PC-9 (cell line): ENCODE measurements around the gene WDR38. TPM values are rescaled to one million over a fixed set of nuclear protein-coding genes. Genes with fewer than 3 reads are reported as not detected.
"Not testable (repeated sequence)": the region's sequence is repeated elsewhere in the genome, so short reads cannot be mapped to it uniquely, and the experiment has no call there.

Experiments
- BruUV-seq: library from RNA; stranded (reverse); fragments of 400-500 nt; replicated peaks from 2 replicates; lab custom pipeline; 2021; lab: Mats Ljungman, UMichigan
- CTCF ChIA-PET: fragments of 300-600 bp; sonication (Branson Sonifier 250); formaldehyde crosslinking; loops from one replicate; lab custom pipeline; 2022; ENCODE audit warnings: antibody characterized with exemption; lab: Charles Lee
- POLR2A ChIA-PET: fragments of 300-600 bp; sonication (Branson Sonifier 250); formaldehyde crosslinking; loops from one replicate; lab custom pipeline; 2022; ENCODE audit warnings: antibody characterized with exemption; ENCODE audit not compliant: unreplicated experiment; lab: Charles Lee
- DNase-seq, 2 experiments: peaks; one replicate each; pipeline versions ENCODE4 v3.0.0 to v3.0.0-alpha.2; 2015 to 2022; ENCODE audit warnings: mixed read lengths in 1 of 2
- H2AFZ ChIP-seq: fragments of 200-600 bp; sonication (generic); 2 replicates; pipeline ENCODE4 v1.8.1; 2017; ENCODE audit warnings: antibody characterized with exemption
- H3F3A ChIP-seq: fragments of 200-600 bp; sonication (generic); 2 replicates; pipeline ENCODE4 v1.8.1; 2017; ENCODE audit warnings: antibody characterized with exemption, mild to moderate bottlenecking, low read depth; ENCODE audit not compliant: insufficient read depth
- H3K27ac ChIP-seq: fragments of 200-600 bp; sonication (generic); 2 replicates; pipeline ENCODE4 v1.6.1; 2016; ENCODE audit warnings: mixed run types
- H3K27me3 ChIP-seq: fragments of 200-600 bp; sonication (generic); 2 replicates; pipeline ENCODE4 v1.6.1; 2016; ENCODE audit warnings: low read depth, mixed run types; ENCODE audit not compliant: insufficient read depth
- H3K36me3 ChIP-seq: fragments of 200-600 bp; sonication (generic); 2 replicates; pipeline ENCODE4 v1.6.1; 2016; ENCODE audit warnings: low read depth, mixed run types
- H3K4me1 ChIP-seq: fragments of 200-600 bp; sonication (generic); replicated peaks from 2 replicates; pipeline ENCODE4 v1.6.1; 2016; ENCODE audit warnings: mixed run types; ENCODE audit not compliant: insufficient read depth
- H3K4me2 ChIP-seq: fragments of 200-600 bp; sonication (generic); 2 replicates; pipeline ENCODE4 v1.6.1; 2017; ENCODE audit warnings: mixed run types
- H3K4me3 ChIP-seq: fragments of 200-600 bp; sonication (generic); 2 replicates; pipeline ENCODE4 v1.6.1; 2016; ENCODE audit warnings: mixed run types
- H3K79me2 ChIP-seq: fragments of 200-600 bp; sonication (generic); 2 replicates; pipeline ENCODE4 v1.6.1; 2017; ENCODE audit warnings: low read depth, mixed run types
- H3K9me2 ChIP-seq: fragments of 200-600 bp; sonication (generic); 2 replicates; pipeline ENCODE4 v1.8.1; 2017; ENCODE audit warnings: mild to moderate bottlenecking; ENCODE audit not compliant: insufficient read depth
- H3K9me3 ChIP-seq: fragments of 200-600 bp; sonication (generic); 2 replicates; pipeline ENCODE4 v1.8.1; 2016; ENCODE audit warnings: low read depth; ENCODE audit not compliant: insufficient read depth
- H4K20me1 ChIP-seq: fragments of 200-600 bp; sonication (generic); 2 replicates; pipeline ENCODE4 v1.8.1; 2017; ENCODE audit not compliant: insufficient read depth
- CTCF ChIP-seq: fragments of 200-600 bp; sonication (generic); conservative IDR thresholded peaks from 2 replicates; pipeline ENCODE4 v1.6.1; 2017; ENCODE audit warnings: mixed run types, antibody characterized with exemption, mild to moderate bottlenecking, moderate library complexity
- EZH2 ChIP-seq: fragments of 200-600 bp; sonication (generic); IDR thresholded peaks from 2 replicates; pipeline ENCODE4 v1.8.0; 2017; ENCODE audit warnings: antibody characterized with exemption, low read depth
- intact Hi-C: fragments of 100-400 bp; cut with micrococcal nuclease; formaldehyde crosslinking; loops from one replicate; pipeline ENCODE4 v1.10.0; 2022; ENCODE audit not compliant: unreplicated experiment
- total RNA-seq: library from RNA; stranded (reverse); gene quantifications from 2 replicates; pipeline ENCODE4 v1.2.3, GENCODE V29; 2021

The WDR38 gene
- total RNA-seq, 1 experiment from 2014 or later, result not detected

DNA sequence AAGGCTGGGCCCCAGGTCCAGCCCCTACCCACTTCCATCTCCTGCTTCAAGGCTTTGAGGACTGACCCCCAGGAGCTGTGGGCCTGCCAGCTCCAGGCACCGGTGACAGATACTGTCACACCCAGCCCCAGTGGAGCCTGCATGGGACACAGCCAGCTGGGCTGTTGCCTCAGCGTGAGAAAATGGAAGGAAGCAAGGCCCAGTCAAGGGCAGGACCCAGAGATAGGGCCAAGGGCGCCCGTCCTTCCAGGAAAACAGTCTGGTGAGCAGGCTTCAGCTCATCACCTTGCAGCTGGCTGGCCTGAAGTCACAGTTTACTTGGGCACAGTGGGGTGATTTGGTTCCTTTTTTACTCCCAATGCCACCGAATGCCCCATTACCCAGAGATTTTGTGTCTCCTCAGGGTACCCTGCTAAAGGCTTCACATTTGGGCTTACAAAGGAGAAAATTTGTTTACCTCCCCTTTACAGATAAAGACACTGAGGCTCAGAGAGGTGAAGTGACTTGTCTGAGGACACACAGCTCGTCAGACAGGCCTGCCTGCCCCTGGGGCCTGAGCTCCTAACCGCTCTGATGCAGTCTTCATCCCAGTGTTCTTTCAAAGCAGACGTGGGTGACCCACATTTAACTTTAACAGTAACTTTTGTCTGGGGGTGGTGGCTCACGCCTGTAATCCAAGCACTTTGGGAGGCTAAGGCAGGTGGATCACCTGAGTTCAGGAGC lies 21.5 kb upstream of the WDR38 start:
- no peaks in the 10 kb centered on the region for H3K27me3 ChIP-seq
- H3K9me3 ChIP-seq, result no peaks in the 10 kb centered on the region
- no peak for TF ChIP-seq CTCF
- no peak for TF ChIP-seq EZH2
- no peaks in the 10 kb centered on the region for H3K36me3 ChIP-seq
- H4K20me1 ChIP-seq, result no peaks in the 10 kb centered on the region
- peaks cover 21% of the 10 kb centered on the region; the same call in 1 of the 2 replicates for H3F3A ChIP-seq
- no TSS peak for BruUV-seq
- H3K9me2 ChIP-seq, result no peaks in the 10 kb centered on the region
- H3K27ac ChIP-seq, result no peak overlapping the region
- no peak overlapping the region for H3K4me2 ChIP-seq
- ChIA-PET POLR2A (interaction anchor here (0.6 kb wide), 1 partner anchor 57 kb away, joined by 11 read pairs; no protein-coding TSS in a partner anchor), CTCF (no interaction called here)
- H3K4me1 ChIP-seq, result peaks cover 20% of the 10 kb centered on the region
- H3K4me3 ChIP-seq, result no peak overlapping the region
- H2AFZ ChIP-seq, result no peak overlapping the region
- no peak for DNase-seq
- no peaks in the 10 kb centered on the region for H3K79me2 ChIP-seq
- intact Hi-C loops, result no loop called here

- H3K4me2 ChIP-seq, result peak overlapping the region; percentile 71
- peaks cover 21% of the 10 kb centered on the region; the same call in 1 of the 2 replicates for H3F3A ChIP-seq
- H3K9me3 ChIP-seq, result no peaks in the 10 kb centered on the region
- no peak for TF ChIP-seq CTCF
- no peak for TF ChIP-seq EZH2
- H4K20me1 ChIP-seq, result no peaks in the 10 kb centered on the region
- no TSS peak for BruUV-seq
- POLR2A ChIA-PET, result interaction anchor here (0.6 to 1.0 kb wide), 5 partner anchors 18 to 1602 kb away, joined by 3 to 28 read pairs (median 4); partner anchors contain the start of gene OLFML2A
- H3K27ac ChIP-seq, result peak overlapping the region; percentile 59
- H3K4me1 ChIP-seq, result peaks cover 20% of the 10 kb centered on the region
- no peaks in the 10 kb centered on the region for H3K36me3 ChIP-seq
- DNase-seq, result peak; percentile 71 to 89
- H2AFZ ChIP-seq, result no peak overlapping the region
- CTCF ChIA-PET, result interaction anchor here (0.9 to 1.7 kb wide), 4 partner anchors 16 to 55 kb away, joined by 3 to 8 read pairs (median 4); no protein-coding TSS in a partner anchor
- no peak overlapping the region; the same call in 1 of the 2 replicates for H3K4me3 ChIP-seq
- no peaks in the 10 kb centered on the region for H3K27me3 ChIP-seq
- H3K9me2 ChIP-seq, result no peaks in the 10 kb centered on the region
- H3K79me2 ChIP-seq, result no peaks in the 10 kb centered on the region
- intact Hi-C loops, result loop anchor here (1.0 to 2.0 kb wide), 2 partner anchors 16 to 22 kb away; no protein-coding TSS in a partner anchor
Observed at GRCh38 chr9:124834591-124834990, 18.7 kb upstream of the WDR38 start.

- Histone ChIP-seq H4K20me1 (no peaks in the 10 kb centered on the region), H3F3A (peaks cover 21% of the 10 kb centered on the region; the same call in 1 of the 2 replicates), H3K4me3 (peak overlapping the region; percentile 2; the same call in 1 of the 2 replicates), H3K9me2 (no peaks in the 10 kb centered on the region), H3K4me2 (peak overlapping the region; percentile 71), H2AFZ (no peak overlapping the region), H3K9me3 (no peaks in the 10 kb centered on the region), H3K27me3 (no peaks in the 10 kb centered on the region), H3K27ac (peak overlapping the region; percentile 59), H3K79me2 (no peaks in the 10 kb centered on the region), H3K36me3 (no peaks in the 10 kb centered on the region), H3K4me1 (peaks cover 20% of the 10 kb centered on the region)
- ChIA-PET CTCF (interaction anchor here (0.9 to 1.7 kb wide), 4 partner anchors 17 to 56 kb away, joined by 3 to 8 read pairs (median 4); no protein-coding TSS in a partner anchor), POLR2A (interaction anchor here (0.6 to 1.0 kb wide), 3 partner anchors 18 to 305 kb away, joined by 3 to 28 read pairs (median 5); partner anchors contain the start of gene OLFML2A)
- intact Hi-C loops, result loop anchor here (2.0 kb wide), 1 partner anchor 16 kb away; no protein-coding TSS in a partner anchor
- peak; percentile 66 to 84 for DNase-seq
- TF ChIP-seq EZH2, result no peak
- no peak for TF ChIP-seq CTCF
- no TSS peak for BruUV-seq
Observed at GRCh38 chr9:124835026-124835557, 18.2 kb upstream of the WDR38 start.

DNA sequence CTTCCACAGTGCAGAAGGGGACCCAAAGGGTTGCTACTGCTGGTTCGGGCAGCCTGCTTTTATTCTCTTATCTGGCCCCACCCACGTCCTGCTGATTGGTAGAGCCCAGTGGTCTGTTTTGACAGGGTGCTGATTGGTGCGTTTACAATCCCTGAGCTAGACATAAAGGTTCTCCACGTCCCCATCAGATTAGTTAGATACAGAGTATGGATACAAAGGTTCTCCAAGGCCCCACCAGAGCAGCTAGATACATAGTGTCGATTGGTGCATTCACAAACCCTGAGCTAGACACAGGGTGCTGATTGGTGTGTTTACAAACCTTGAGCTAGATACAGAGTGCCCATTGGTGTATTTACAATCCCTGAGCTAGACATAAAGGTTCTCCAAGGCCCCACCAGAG lies 15.1 kb upstream of the WDR38 start:
- POLR2A ChIA-PET, H2AFZ ChIP-seq, H3K9me3 ChIP-seq, H3K79me2 ChIP-seq, intact Hi-C loops, H3K27ac ChIP-seq, DNase-seq, H3K9me2 ChIP-seq, BruUV-seq, H3K27me3 ChIP-seq, H4K20me1 ChIP-seq, H3K36me3 ChIP-seq, H3K4me2 ChIP-seq, H3K4me3 ChIP-seq, CTCF ChIA-PET: not testable (repeated sequence)
- Histone ChIP-seq H3K4me1 (peaks cover 29% of the 10 kb centered on the region), H3F3A (peaks cover 21% of the 10 kb centered on the region; the same call in 1 of the 2 replicates)
